Esophagus squamous epithelium (tissue), 5 donors: Measurements from ENCODE around the gene HMGB3. TPM values are rescaled to one million over a fixed set of nuclear protein-coding genes. Genes with fewer than 3 reads are reported as not detected.
A peak's percentile ranks its signal among the peaks of the same experiment; 100 is the strongest.

ENCODE experiments used
- DNase-seq: peaks from one replicate; lab custom pipeline; 2025; lab: John Stamatoyannopoulos, UW
- H3K27ac ChIP-seq, 4 donors: fragments of 200-600 bp; sonication (generic); one replicate each; pipeline ENCODE4 v1.5.1; 2016 to 2019; ENCODE audit warnings: mild to moderate bottlenecking in 1 of 4
- H3K27me3 ChIP-seq, 4 donors: fragments of 200-600 bp; sonication (generic); 1 replicate in 3 of 4; 2 replicates in 1 of 4; pipeline versions ENCODE4 v1.5.1 to v1.6.0; 2017 to 2021; ENCODE audit warnings: antibody characterized with exemption in 1 of 4
- H3K36me3 ChIP-seq, 3 donors: fragments of 200-600 bp; sonication (generic); one replicate each; pipeline ENCODE4 v1.5.1; 2016 to 2019
- H3K4me1 ChIP-seq, 3 donors: fragments of 200-600 bp; sonication (generic); one replicate each; pipeline ENCODE4 v1.5.1; 2017 to 2019
- H3K4me3 ChIP-seq, 4 donors: fragments of 200-600 bp; sonication (generic); 1 replicate in 3 of 4; 2 replicates in 1 of 4; pipeline ENCODE4 v1.5.1; 2016 to 2019; ENCODE audit warnings: mild to moderate bottlenecking in 2 of 4, moderate library complexity in 1 of 4
- H3K9me3 ChIP-seq, 3 donors: fragments of 200-600 bp; sonication (generic); one replicate each; pipeline ENCODE4 v1.5.1; 2016 to 2019
- CTCF ChIP-seq, 6 experiments: fragments of 450-650 bp in 4 of 6; fragments of 200-600 bp in 2 of 6; sonication (generic) in 2 of 6; IDR thresholded peaks; one replicate each; pipeline ENCODE4 v1.5.1; 2016 to 2019; ENCODE audit warnings: antibody characterized with exemption in 6 of 6, mild to moderate bottlenecking in 4 of 6, moderate library complexity in 4 of 6
- POLR2A ChIP-seq, 4 donors: fragments of 450-650 bp; IDR thresholded peaks; one replicate each; pipeline ENCODE4 v1.6.1; 2017; ENCODE audit warnings: antibody characterized with exemption in 4 of 4, mild to moderate bottlenecking in 4 of 4, moderate library complexity in 3 of 4
- WGBS, 2 donors: methylation state at CpG; one replicate each; pipeline ENCODE4 v1.1.5; 2018; 5-methylcytosine and 5-hydroxymethylcytosine counted together
- intact Hi-C: fragments of 100-400 bp; cut with DNase I; formaldehyde crosslinking; loops from one replicate; pipeline ENCODE4 v1.15.0; 2022
- total RNA-seq, 4 donors: library from RNA; depleted of rRNA; stranded (reverse); fragments of >200 nt; gene quantifications; one replicate each; pipeline ENCODE4 v1.1.0, GENCODE V29; 2016
- donor health status: DM: yes; HTN: yes; CAD: no.

Gene HMGB3
- total RNA-seq, result 10 to 100 TPM in 1 of 4 donors, 1 to 10 TPM in 3; 6.7 to 14.1 (median 8.1) TPM

- DNase-seq, result peak; percentile 47
- Histone ChIP-seq H3K36me3 (no peaks in the 10 kb centered on the region), H3K4me1 (peaks cover 0 to 15% (median 0%) of the 10 kb centered on the region in 3 donors), H3K9me3 (no peaks in the 10 kb centered on the region), H3K27ac (peak within 1 kb of the TSS; percentile 63 to 87 (median 76)), H3K4me3 (peak within 1 kb of the TSS; percentile 53 to 70 (median 58)), H3K27me3 (no peaks in the 10 kb centered on the region)
- TF ChIP-seq CTCF (IDR thresholded peaks at IDR 0.05) (no peak), POLR2A (IDR thresholded peaks at IDR 0.05) (peak in 3 of 4 donors; percentile 33 to 51 (median 46))
- WGBS, 2 donors, result no CpG with 5 or more reads among the region's 90 CpGs
- intact Hi-C loops, result no loop called here
Observed at GRCh38 chrX:150982788-150983520, at the start of gene HMGB3. Gene HMGB3 (plus strand): TSS chrX:150983335. CDS start chrX:150985600, 2,265 bp downstream.

- H3K27ac ChIP-seq, result no peak overlapping the region
- no peak overlapping the region for H3K4me3 ChIP-seq
- H3K9me3 ChIP-seq, result no peaks in the 10 kb centered on the region
- WGBS, 2 donors, result 59 to 70% methylated on average over 2 to 5 of the region's 5 CpGs
- no peaks in the 10 kb centered on the region for H3K36me3 ChIP-seq
- TF ChIP-seq POLR2A (IDR thresholded peaks at IDR 0.05) (no peak), CTCF (IDR thresholded peaks at IDR 0.05) (no peak)
- no peak for DNase-seq
- no peaks in the 10 kb centered on the region for H3K27me3 ChIP-seq
- intact Hi-C loops, result no loop called here
- H3K4me1 ChIP-seq, result no peaks in the 10 kb centered on the region
Observed at GRCh38 chrX:150933945-150934350, 49.2 kb upstream of the HMGB3 start.

- H3K27me3 ChIP-seq, result no peaks in the 10 kb centered on the region
- no peak overlapping the region for H3K27ac ChIP-seq
- TF ChIP-seq POLR2A (IDR thresholded peaks at IDR 0.05) (no peak), CTCF (IDR thresholded peaks at IDR 0.05) (no peak)
- no peaks in the 10 kb centered on the region for H3K36me3 ChIP-seq
- intact Hi-C loops, result no loop called here
- H3K9me3 ChIP-seq, result no peaks in the 10 kb centered on the region
- H3K4me1 ChIP-seq, result no peaks in the 10 kb centered on the region
- WGBS, 2 donors, result 17 to 34% methylated on average over 1 to 5 of the region's 5 CpGs
- H3K4me3 ChIP-seq, result no peak overlapping the region
- no peak for DNase-seq
Observed at GRCh38 chrX:150934453-150934852, 48.7 kb upstream of the HMGB3 start.

GRCh38 chrX:150935467-150935866 lies 47.7 kb upstream of the HMGB3 start:
- Histone ChIP-seq H3K4me3 (no peak overlapping the region), H3K9me3 (no peaks in the 10 kb centered on the region), H3K4me1 (no peaks in the 10 kb centered on the region), H3K27me3 (no peaks in the 10 kb centered on the region), H3K36me3 (no peaks in the 10 kb centered on the region), H3K27ac (no peak overlapping the region)
- DNase-seq, result no peak
- no peak for TF ChIP-seq CTCF (IDR thresholded peaks at IDR 0.05)
- TF ChIP-seq POLR2A (IDR thresholded peaks at IDR 0.05), result no peak
- 47 to 85% methylated on average over 5 to 7 of the region's 7 CpGs for WGBS, 2 donors
- intact Hi-C loops, result no loop called here

GRCh38 chrX:150936556-150936955 lies 46.6 kb upstream of the HMGB3 start:
- intact Hi-C loops, result no loop called here
- WGBS, 2 donors, result 0% methylated on average over 1 of the region's 6 CpGs; no CpG with 5 or more reads in 1 of the 2 donors
- Histone ChIP-seq H3K9me3 (no peaks in the 10 kb centered on the region), H3K27ac (no peak overlapping the region), H3K4me3 (no peak overlapping the region), H3K27me3 (no peaks in the 10 kb centered on the region), H3K36me3 (no peaks in the 10 kb centered on the region), H3K4me1 (no peaks in the 10 kb centered on the region)
- TF ChIP-seq POLR2A (IDR thresholded peaks at IDR 0.05) (no peak), CTCF (IDR thresholded peaks at IDR 0.05) (no peak)
- DNase-seq, result no peak
